ENCODE data around the gene C4A.
A peak's percentile ranks its signal among the peaks of the same experiment; 100 is the strongest.
"Not testable (repeated sequence)": the region's sequence is repeated elsewhere in the genome, so short reads cannot be mapped to it uniquely, and the experiment has no call there.

The C4A gene
- 0 to 1.4 (median 0.21) reads per million in 17 experiments for total RNA-seq

GRCh38 chr6:31981744-31982143, at the start of gene C4A:
C4A (plus strand) TSS chr6:31982057; CDS start chr6:31982108, 51 bp downstream.
- DNase-seq: not testable (repeated sequence)

- not testable (repeated sequence) for DNase-seq
These were observed 49.7 kb upstream of the C4A start for GRCh38 chr6:31932137-31932536.

- no peak for DNase-seq
These were observed 48.3 kb upstream of the C4A start for GRCh38 chr6:31933537-31933936.

- peak in 3 of 4 experiments; percentile 16 to 52 (median 17) for DNase-seq
These were observed 46.8 kb upstream of the C4A start for GRCh38 chr6:31935021-31935420.

DNA sequence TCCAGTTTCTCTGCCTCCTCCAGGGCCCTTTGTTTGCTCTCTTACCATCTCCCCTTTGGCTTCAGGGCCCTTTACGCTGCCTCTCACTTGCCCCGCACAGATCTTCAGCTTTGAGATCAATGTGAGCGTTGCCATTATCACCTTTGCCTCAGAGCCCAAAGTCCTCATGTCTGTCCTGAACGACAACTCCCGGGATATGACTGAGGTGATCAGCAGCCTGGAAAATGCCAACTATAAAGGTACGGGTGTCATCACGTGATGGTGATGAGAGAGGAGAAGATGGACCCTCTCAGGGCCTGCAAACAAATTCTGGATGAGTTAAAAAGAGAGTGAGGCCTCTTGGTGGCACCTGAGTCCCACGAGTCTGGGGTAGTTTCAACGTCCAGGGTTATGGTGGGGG, 46.0 kb upstream of the C4A start:
- DNase-seq: no peak

DNA sequence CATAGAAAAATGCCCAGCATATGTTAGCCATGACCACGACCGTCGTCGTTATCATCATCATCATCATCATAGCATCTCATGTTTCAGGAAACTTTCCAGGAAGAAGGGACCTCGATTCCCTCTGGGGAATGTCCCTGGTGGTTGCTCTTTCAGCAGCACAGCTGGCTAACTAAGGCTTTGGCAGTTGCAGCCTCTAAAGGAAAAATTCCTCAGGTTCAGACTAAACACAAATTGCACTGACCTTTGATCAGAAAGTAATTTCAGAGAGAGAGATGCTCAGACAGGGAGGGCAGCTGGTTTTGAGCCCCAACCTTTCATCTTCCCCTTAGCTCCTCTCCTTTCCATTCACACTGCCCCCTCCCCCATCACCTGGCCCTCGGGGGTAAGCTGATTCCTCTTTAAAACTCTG, 41.6 kb upstream of the C4A start:
- no peak for DNase-seq

GRCh38 chr6:31943742-31944141, 38.1 kb upstream of the C4A start:
- DNase-seq: no peak

- DNase-seq: no peak
These were observed 36.7 kb upstream of the C4A start for GRCh38 chr6:31945154-31945506.

DNA sequence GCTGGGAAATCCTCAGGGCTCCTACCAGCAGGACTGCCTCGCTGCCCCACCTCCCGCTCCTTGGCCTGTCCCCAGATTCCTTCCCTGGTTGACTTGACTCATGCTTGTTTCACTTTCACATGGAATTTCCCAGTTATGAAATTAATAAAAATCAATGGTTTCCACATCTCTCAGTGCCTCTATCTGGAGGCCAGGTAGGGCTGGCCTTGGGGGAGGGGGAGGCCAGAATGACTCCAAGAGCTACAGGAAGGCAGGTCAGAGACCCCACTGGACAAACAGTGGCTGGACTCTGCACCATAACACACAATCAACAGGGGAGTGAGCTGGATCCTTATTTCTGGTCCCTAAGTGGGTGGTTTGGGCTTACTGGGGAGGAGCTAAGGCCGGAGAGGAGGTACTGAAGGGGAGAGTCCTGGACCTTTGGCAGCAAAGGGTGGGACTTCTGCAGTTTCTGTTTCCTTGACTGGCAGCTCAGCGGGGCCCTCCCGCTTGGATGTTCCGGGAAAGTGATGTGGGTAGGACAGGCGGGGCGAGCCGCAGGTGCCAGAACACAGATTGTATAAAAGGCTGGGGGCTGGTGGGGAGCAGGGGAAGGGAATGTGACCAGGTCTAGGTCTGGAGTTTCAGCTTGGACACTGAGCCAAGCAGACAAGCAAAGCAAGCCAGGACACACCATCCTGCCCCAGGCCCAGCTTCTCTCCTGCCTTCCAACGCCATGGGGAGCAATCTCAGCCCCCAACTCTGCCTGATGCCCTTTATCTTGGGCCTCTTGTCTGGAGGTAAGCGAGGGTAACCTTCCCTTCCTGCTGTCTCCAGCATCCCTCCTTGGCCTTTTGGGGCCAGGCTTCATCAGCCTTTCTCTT, 36.1 kb upstream of the C4A start, which contains the start of gene CFB:
TSS of gene CFB (plus strand) at position 589 of the 863 bp plus-strand sequence. CDS start at position 716, 127 bp downstream.
- DNase-seq: peak; percentile 21 to 66 (median 47)

DNA sequence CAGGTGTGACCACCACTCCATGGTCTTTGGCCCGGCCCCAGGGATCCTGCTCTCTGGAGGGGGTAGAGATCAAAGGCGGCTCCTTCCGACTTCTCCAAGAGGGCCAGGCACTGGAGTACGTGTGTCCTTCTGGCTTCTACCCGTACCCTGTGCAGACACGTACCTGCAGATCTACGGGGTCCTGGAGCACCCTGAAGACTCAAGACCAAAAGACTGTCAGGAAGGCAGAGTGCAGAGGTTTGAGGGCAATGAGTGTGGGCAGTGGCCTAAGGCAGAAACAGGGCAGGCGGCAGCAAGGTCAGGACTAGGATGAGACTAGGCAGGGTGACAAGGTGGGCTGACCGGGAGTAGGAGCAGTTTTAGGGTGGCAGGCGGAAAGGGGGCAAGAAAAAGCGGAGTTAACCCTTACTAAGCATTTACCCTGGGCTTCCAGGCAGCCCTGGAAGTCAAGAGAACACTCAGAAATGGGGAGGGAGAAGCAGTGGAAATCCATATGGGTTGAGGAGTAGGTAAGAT, 35.4 kb upstream of the C4A start:
- DNase-seq: no peak

GRCh38 chr6:31947070-31947675, 34.7 kb upstream of the C4A start:
- no peak for DNase-seq

- DNase-seq: no peak
These were observed 34.0 kb upstream of the C4A start for GRCh38 chr6:31947864-31948263.

DNA sequence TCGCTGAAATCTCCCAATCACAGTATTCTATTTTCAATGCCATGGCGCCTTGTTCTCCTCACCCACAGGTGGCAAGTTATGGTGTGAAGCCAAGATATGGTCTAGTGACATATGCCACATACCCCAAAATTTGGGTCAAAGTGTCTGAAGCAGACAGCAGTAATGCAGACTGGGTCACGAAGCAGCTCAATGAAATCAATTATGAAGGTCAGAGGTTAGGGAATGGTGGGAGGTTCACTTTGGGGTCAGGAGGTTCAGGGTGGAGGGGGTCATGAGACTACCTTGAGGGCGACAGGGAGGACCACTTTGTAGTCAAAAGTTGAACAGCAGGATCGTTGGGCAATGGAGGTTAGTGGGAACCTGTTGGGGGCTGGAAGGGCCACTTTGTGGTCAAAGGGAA, 33.6 kb upstream of the C4A start:
- DNase-seq: no peak

DNA sequence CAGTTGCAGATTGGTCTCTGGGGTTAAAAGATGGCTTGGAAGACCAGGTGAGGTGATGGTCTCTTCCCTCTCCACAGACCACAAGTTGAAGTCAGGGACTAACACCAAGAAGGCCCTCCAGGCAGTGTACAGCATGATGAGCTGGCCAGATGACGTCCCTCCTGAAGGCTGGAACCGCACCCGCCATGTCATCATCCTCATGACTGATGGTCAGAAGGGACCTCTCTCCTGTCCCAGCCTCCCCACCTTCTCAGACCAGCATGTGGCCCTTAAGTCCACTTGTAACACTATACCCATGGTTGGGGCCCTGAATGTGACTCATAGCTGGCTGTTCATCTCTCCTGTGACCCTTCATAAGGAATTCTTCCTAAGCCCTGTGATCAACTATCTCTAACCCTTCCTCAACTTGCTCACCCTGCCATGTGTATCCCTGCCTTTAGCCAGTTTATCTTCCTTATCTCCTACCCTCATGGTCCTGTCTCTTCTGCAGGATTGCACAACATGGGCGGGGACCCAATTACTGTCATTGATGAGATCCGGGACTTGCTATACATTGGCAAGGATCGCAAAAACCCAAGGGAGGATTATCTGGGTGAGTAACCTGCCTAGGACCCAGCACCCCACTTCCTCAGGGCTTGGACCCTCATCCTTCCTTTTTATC, 33.0 kb upstream of the C4A start:
- peak in 2 of 4 experiments; percentile 15 to 21 for DNase-seq

DNA sequence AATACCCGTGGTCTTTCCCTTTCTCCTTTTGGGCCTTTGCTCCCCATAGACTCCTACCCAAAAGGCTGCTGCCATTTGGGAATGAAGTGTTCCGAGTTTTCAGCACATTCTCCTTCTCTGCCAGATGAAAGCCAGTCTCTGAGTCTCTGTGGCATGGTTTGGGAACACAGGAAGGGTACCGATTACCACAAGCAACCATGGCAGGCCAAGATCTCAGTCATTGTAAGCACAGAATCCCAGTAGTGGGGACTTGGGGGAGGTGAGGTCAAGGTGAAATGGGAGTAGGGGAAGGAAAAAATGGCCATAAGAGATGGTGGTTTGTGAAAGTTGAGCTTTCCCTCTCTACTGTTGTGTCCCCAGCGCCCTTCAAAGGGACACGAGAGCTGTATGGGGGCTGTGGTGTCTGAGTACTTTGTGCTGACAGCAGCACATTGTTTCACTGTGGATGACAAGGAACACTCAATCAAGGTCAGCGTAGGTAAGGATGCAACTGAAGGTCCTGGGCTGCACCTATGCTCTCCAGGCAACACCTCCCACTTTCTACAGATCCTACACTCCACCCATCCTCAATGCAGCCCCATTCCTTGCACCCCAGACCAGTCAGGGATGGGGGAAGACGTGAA, 31.8 kb upstream of the C4A start:
- no peak for DNase-seq

GRCh38 chr6:31952140-31952805, 29.6 kb upstream of the C4A start:
- peak; percentile 77 to 87 (median 80) for DNase-seq

DNA sequence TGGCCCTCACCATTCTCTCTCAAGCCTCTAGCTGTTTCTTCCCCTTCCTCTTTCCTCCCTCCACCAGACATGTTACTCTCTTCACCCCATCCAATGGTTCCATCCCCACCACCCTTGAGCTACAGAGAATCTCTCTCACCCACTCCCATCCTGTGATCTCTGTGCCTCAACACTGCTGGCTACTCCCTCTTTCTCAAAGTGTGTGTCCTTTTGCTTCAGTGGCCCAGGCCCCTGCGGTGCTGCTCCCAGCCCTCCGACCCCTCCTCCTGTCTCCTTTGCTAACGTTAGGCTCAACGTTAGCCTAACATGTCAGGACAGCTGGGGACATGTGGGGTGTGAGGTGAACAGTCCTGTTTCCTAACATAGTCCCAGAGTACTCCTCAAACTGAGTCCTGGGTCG, 29.0 kb upstream of the C4A start:
- no peak for DNase-seq

DNA sequence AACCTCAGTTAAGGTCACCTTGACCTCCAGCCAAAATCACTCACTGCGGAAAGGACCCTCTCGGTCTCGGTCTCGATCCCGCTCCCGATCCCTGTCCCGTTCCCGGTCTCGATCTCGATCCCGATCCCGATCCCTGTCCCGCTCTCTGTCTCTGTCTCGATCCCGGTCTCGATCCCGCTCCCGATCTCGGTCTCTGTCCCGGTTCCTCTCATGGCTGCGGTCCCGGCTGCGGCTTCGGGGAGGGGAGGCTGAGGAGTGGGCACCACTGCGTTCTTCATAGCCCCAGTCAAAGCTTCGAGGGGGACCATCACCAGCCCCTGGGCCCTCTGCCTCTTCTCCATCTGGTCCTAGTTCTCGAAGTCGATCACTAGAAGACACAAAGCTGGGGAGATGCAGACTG, 27.3 kb upstream of the C4A start:
- no peak for DNase-seq

GRCh38 chr6:31956796-31957195, 25.1 kb upstream of the C4A start:
- DNase-seq: no peak

DNA sequence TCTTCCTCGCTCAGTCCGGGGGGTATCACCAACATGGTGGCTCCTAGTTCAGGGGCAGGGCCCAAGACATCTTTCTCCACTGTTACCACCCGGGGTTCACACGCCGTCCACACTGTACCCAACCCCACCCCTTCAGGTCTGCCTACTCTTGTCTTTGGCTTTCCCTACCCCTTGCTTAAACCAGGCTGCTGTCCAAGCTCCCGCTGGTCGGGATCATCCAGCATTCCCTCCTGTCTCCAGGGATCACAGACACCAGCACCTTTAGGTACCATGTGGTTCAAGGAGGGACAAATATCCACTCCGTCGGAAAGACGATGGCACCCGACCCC, 23.5 kb upstream of the C4A start:
- no peak for DNase-seq

GRCh38 chr6:31958741-31959739, 22.8 kb upstream of the C4A start, which contains the start of the genes NELFE and SKIC2:
NELFE (minus strand) TSS chr6:31958971; CDS start chr6:31958446, 525 bp downstream.
SKIC2 (plus strand) TSS chr6:31959175; CDS start chr6:31959193, 18 bp downstream.
- peak; percentile 99 to 100 (median 99) for DNase-seq
